Ishikawa (cell line): ENCODE data around the gene KDM4E.

ENCODE experiments used
- CEBPB ChIP-seq: IDR thresholded peaks from 2 replicates; pipeline ENCODE4 v1.6.1; 2012
- CREB1 ChIP-seq: IDR thresholded peaks from 2 replicates; pipeline ENCODE4 v1.6.1; 2012; ENCODE audit warnings: low read depth
- EGR1 ChIP-seq: IDR thresholded peaks from 2 replicates; pipeline ENCODE4 v1.6.1; 2012
- EP300 ChIP-seq: IDR thresholded peaks from 2 replicates; pipeline ENCODE4 v1.6.1; 2012; ENCODE audit warnings: borderline replicate concordance
- FOXM1 ChIP-seq: IDR thresholded peaks from 2 replicates; pipeline ENCODE4 v1.6.1; 2012; ENCODE audit warnings: low read depth, borderline replicate concordance
- MAX ChIP-seq: IDR thresholded peaks from 2 replicates; pipeline ENCODE4 v1.6.1; 2012
- NFIC ChIP-seq: IDR thresholded peaks from 2 replicates; pipeline ENCODE4 v1.6.1; 2012
- RAD21 ChIP-seq: IDR thresholded peaks from 2 replicates; pipeline ENCODE4 v1.6.1; 2012; ENCODE audit warnings: low read depth
- REST ChIP-seq: IDR thresholded peaks from 2 replicates; pipeline ENCODE4 v1.6.1; 2012; ENCODE audit warnings: low read depth, mild to moderate bottlenecking
- TAF1 ChIP-seq: IDR thresholded peaks from 2 replicates; pipeline ENCODE4 v1.6.1; 2012; ENCODE audit warnings: low read depth, mild to moderate bottlenecking
- TCF12 ChIP-seq: IDR thresholded peaks from 2 replicates; pipeline ENCODE4 v1.6.1; 2012; ENCODE audit warnings: low read depth
- TEAD4 ChIP-seq: IDR thresholded peaks from 2 replicates; pipeline ENCODE4 v1.6.1; 2012
- USF1 ChIP-seq: IDR thresholded peaks from 2 replicates; pipeline ENCODE4 v1.6.1; 2012
- YY1 ChIP-seq: IDR thresholded peaks from 2 replicates; pipeline ENCODE4 v1.6.1; 2012; ENCODE audit warnings: low read depth
- ZBTB7A ChIP-seq: IDR thresholded peaks from 2 replicates; pipeline ENCODE4 v1.6.1; 2012; ENCODE audit warnings: low read depth

The KDM4E gene

DNA sequence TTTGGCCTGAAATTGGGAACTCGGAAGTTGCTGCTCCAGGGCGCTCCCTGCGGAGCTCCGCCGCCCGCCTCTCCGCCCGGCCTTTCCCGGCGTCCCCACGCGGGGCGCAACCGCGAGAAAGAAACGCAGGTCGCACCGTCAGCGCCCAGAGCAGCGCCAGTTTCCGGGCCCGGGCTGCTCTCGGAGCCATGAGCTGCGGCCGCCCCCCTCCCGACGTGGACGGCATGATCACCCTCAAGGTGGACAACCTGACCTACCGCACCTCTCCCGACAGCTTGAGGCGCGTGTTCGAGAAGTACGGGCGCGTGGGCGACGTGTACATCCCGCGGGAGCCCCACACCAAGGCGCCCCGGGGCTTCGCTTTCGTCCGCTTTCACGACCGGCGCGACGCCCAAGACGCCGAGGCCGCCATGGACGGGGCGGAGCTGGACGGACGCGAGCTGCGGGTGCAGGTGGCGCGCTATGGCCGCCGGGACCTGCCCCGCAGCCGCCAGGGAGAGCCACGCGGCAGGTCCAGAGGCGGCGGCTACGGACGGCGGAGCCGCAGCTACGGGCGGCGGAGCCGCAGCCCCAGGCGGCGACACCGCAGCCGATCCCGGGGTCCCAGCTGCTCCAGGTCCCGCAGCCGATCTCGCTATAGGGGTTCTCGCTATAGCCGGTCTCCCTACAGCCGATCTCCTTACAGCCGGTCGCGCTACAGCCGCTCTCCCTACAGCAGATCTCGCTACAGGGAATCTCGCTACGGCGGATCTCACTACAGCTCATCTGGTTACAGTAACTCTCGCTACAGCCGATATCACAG lies 42.2 kb downstream of the KDM4E start:
- no peak for TF ChIP-seq TEAD4
- peak; percentile 91 for TF ChIP-seq YY1
- TF ChIP-seq USF1, result no peak
- no peak for TF ChIP-seq EP300
- no peak; the same call in 1 of the 2 replicates for TF ChIP-seq EGR1
- TF ChIP-seq TAF1, result peak; percentile 66
- peak; percentile 12; the same call in 1 of the 2 replicates for TF ChIP-seq TCF12
- TF ChIP-seq CREB1, result no peak
- peak; percentile 51; the same call in 1 of the 2 replicates for TF ChIP-seq MAX
- TF ChIP-seq FOXM1, result no peak; the same call in 1 of the 2 replicates
- TF ChIP-seq CEBPB, result no peak
- no peak for TF ChIP-seq ZBTB7A

DNA sequence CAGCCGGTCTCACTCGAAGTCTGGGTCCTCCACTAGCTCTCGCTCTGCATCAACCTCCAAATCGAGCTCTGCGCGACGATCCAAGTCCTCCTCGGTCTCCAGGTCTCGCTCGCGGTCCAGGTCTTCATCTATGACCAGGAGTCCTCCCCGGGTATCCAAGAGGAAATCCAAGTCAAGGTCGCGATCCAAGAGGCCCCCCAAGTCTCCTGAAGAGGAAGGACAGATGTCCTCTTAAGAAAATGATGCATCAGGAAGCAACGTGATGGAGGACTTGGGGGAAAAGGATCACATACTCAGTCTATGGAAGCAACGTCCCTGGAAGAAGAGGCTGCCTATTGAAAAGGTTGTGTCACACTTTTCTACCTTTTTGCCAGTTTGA lies 42.8 kb downstream of the KDM4E start:
- TF ChIP-seq RAD21 (no peak), NFIC (no peak), TAF1 (no peak)

- no peak for TF ChIP-seq TCF12
- TF ChIP-seq TAF1, result no peak
- TF ChIP-seq YY1, result no peak
- TF ChIP-seq CREB1, result no peak
- no peak for TF ChIP-seq EP300
- no peak for TF ChIP-seq RAD21
- no peak for TF ChIP-seq USF1
- no peak for TF ChIP-seq REST
- no peak for TF ChIP-seq ZBTB7A
- TF ChIP-seq TEAD4, result no peak
- no peak for TF ChIP-seq MAX
- no peak for TF ChIP-seq FOXM1
- TF ChIP-seq NFIC, result no peak
- no peak for TF ChIP-seq CEBPB
Observed at GRCh38 chr11:95068549-95068948, 43.5 kb downstream of the KDM4E start.

DNA sequence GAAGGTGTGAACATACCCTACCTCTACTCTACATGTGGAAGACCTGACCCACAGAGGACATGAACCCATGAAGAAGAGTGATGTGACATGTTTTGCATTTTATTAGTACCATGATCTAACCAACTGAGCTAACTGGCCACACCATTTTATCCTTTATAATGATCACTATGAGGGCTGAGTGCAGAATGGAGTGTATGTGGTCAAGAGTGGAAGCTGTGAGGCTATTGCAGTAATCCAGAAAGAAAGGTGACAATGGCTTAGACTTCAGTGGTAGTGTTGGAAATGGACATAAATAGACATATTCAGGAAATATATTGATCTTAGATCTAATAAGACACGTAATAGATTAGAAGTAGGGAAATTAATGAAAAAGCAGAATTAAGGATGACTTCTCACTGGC lies 45.4 kb downstream of the KDM4E start:
- no peak for TF ChIP-seq MAX
- TF ChIP-seq EP300, result no peak
- no peak for TF ChIP-seq TEAD4
- TF ChIP-seq USF1, result no peak
- TF ChIP-seq FOXM1, result no peak
- TF ChIP-seq EGR1, result no peak
- TF ChIP-seq TAF1, result no peak
- no peak for TF ChIP-seq REST
- no peak for TF ChIP-seq ZBTB7A
- no peak for TF ChIP-seq RAD21
- TF ChIP-seq CEBPB, result no peak
- TF ChIP-seq TCF12, result no peak
- TF ChIP-seq NFIC, result no peak
- no peak for TF ChIP-seq CREB1
- TF ChIP-seq YY1, result no peak

DNA sequence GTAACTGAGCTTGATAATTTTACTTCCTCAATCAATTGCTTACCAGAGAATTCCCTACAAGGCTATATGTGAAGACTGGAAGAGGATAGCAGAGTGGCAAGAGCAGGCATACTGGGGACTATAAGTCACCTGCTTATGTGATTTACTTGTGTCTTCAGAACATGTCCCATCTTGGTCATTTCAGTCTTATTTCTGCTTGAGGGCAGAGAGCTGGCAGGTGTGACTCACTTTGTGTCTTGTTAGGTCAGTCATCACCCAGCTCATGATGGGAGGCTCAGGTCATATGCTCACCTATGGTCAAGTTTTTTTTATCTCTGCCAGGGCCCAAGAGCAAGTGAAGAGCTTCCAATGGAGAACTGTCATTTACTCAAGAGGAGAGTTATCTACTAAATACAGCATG lies 47.9 kb downstream of the KDM4E start:
- TF ChIP-seq RAD21 (no peak), USF1 (no peak), EGR1 (no peak), CREB1 (no peak), TEAD4 (no peak), REST (no peak), EP300 (no peak), TCF12 (no peak), TAF1 (no peak), MAX (no peak)
